ENCODE data around the gene DTD1.

The DTD1 gene

DNA sequence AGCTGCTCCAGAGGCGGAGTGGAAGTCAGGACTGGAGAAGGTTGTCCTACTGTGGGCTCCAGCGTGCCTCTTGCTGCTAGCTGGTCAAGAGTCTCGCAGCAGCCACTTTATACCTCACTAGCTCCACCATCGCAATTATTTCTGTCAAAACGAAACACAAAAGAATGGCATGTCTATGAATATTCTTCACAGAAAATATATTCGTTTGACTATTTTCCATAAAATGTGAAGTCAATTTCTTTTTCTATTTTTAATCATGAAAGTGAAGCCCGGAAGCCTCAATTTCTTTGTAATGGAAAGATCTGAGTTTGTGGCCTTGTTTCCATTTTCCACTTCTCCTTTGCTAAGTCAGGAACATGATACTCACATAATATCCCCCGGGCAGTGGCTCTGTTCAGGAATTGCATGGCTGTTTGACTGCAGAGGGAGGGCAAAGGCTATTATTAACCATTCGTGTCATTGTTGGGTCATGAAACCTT, 51.7 kb downstream of the DTD1 start:
- H3K4me1 ChIP-seq (ENCODE audit: insufficient read depth, low read length) = no peaks in the 10 kb centered on the region
- H4K20me1 ChIP-seq (ENCODE audit: insufficient read depth, low read length) = no peaks in the 10 kb centered on the region
- TF ChIP-seq EZH2 (IDR thresholded peaks at IDR 0.05; ENCODE audit: borderline replicate concordance, low read depth, low read length, severe bottlenecking) (no peak), CTCF (IDR thresholded peaks at IDR 0.05; ENCODE audit: borderline replicate concordance, extremely low read depth, low read length, poor library complexity, severe bottlenecking) (no peak)
- no peak overlapping the region for H3K4me3 ChIP-seq (ENCODE audit: low read depth in 1 of 2, low read length in 2 of 2)
- no peaks in the 10 kb centered on the region for H3K36me3 ChIP-seq (ENCODE audit: insufficient read depth, low read length)
- no peak overlapping the region for H3K9ac ChIP-seq (ENCODE audit: low read depth, low read length)
- no peaks in the 10 kb centered on the region for H3K79me2 ChIP-seq (ENCODE audit: insufficient read depth, low read length)
- no peak overlapping the region for H2AFZ ChIP-seq (ENCODE audit: low read depth, low read length)
- no peak for DNase-seq
- H3K4me2 ChIP-seq (ENCODE audit: insufficient read depth, low read length) = no peak overlapping the region
- no peaks in the 10 kb centered on the region for H3K27me3 ChIP-seq (ENCODE audit: insufficient read depth, low read length, poor library complexity)
- H3K27ac ChIP-seq (ENCODE audit: low read length) = no peak overlapping the region
- no peaks in the 10 kb centered on the region for H3K9me3 ChIP-seq (ENCODE audit: insufficient read depth, low read length, severe bottlenecking)
- ATAC-seq (ENCODE audit: insufficient read depth, low read depth) = no peak

- no peak for TF ChIP-seq EZH2 (IDR thresholded peaks at IDR 0.05; ENCODE audit: borderline replicate concordance, low read depth, low read length, severe bottlenecking)
- TF ChIP-seq CTCF (IDR thresholded peaks at IDR 0.05; ENCODE audit: borderline replicate concordance, extremely low read depth, low read length, poor library complexity, severe bottlenecking) = no peak
- Histone ChIP-seq H3K79me2 (ENCODE audit: insufficient read depth, low read length) (no peaks in the 10 kb centered on the region), H3K9ac (ENCODE audit: low read depth, low read length) (no peak overlapping the region), H3K4me3 (ENCODE audit: low read depth in 1 of 2, low read length in 2 of 2) (no peak overlapping the region), H2AFZ (ENCODE audit: low read depth, low read length) (no peak overlapping the region), H3K27me3 (ENCODE audit: insufficient read depth, low read length, poor library complexity) (peaks cover 8% of the 10 kb centered on the region), H3K9me3 (ENCODE audit: insufficient read depth, low read length, severe bottlenecking) (no peaks in the 10 kb centered on the region), H3K27ac (ENCODE audit: low read length) (no peak overlapping the region), H3K4me2 (ENCODE audit: insufficient read depth, low read length) (no peak overlapping the region), H4K20me1 (ENCODE audit: insufficient read depth, low read length) (no peaks in the 10 kb centered on the region), H3K4me1 (ENCODE audit: insufficient read depth, low read length) (no peaks in the 10 kb centered on the region), H3K36me3 (ENCODE audit: insufficient read depth, low read length) (no peaks in the 10 kb centered on the region)
- no peak for ATAC-seq (ENCODE audit: insufficient read depth, low read depth)
- DNase-seq = no peak
These were observed 57.4 kb downstream of the DTD1 start for GRCh38 chr20:18645196-18645745.

- DNase-seq (no peak), ATAC-seq (ENCODE audit: insufficient read depth, low read depth) (no peak)
- Histone ChIP-seq H3K36me3 (ENCODE audit: insufficient read depth, low read length) (no peaks in the 10 kb centered on the region), H3K27ac (ENCODE audit: low read length) (no peak overlapping the region), H3K4me1 (ENCODE audit: insufficient read depth, low read length) (no peaks in the 10 kb centered on the region), H3K4me3 (ENCODE audit: low read depth in 1 of 2, low read length in 2 of 2) (no peak overlapping the region), H3K9ac (ENCODE audit: low read depth, low read length) (no peak overlapping the region), H3K9me3 (ENCODE audit: insufficient read depth, low read length, severe bottlenecking) (no peaks in the 10 kb centered on the region), H3K4me2 (ENCODE audit: insufficient read depth, low read length) (no peak overlapping the region), H2AFZ (ENCODE audit: low read depth, low read length) (no peak overlapping the region), H3K79me2 (ENCODE audit: insufficient read depth, low read length) (no peaks in the 10 kb centered on the region), H3K27me3 (ENCODE audit: insufficient read depth, low read length, poor library complexity) (peaks cover 8% of the 10 kb centered on the region), H4K20me1 (ENCODE audit: insufficient read depth, low read length) (no peaks in the 10 kb centered on the region)
- TF ChIP-seq EZH2 (IDR thresholded peaks at IDR 0.05; ENCODE audit: borderline replicate concordance, low read depth, low read length, severe bottlenecking) (no peak), CTCF (IDR thresholded peaks at IDR 0.05; ENCODE audit: borderline replicate concordance, extremely low read depth, low read length, poor library complexity, severe bottlenecking) (no peak)
These were observed 58.0 kb downstream of the DTD1 start for GRCh38 chr20:18645851-18646250.
